Activated CD8-positive, alpha-beta memory T cell treated with anti-CD3 and anti-CD28 coated beads, Interleukin-2, amount 50 U/mL, for 4 hours (primary cell): ENCODE measurements around the gene APOBEC4.

Experiments
- DNase-seq: peaks from one replicate; pipeline ENCODE4 v3.0.0-alpha.2; 2020

APOBEC4 gene

GRCh38 chr1:183600136-183600535 is 53.0 kb downstream of the APOBEC4 start:
- DNase-seq = no peak

DNA sequence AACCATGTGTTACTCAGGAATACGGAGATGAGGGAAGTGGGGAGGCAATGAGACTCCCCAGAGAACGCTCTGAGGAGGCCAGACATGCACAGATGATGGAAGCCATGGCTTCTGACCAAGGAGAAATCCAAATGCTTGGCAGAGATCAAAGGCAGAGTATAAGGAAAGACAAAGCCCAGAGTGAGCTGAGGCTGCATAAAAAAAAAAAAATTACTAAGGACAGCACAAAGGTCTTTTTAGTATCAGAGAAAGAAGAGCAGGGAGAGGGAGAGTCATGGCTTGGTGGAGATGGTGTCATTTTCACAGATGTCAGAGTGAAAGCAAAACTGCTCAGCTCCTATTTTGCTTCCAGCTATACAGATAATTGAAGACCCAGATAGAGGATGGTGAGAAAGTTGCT is 54.7 kb downstream of the APOBEC4 start:
- DNase-seq = no peak

- no peak for DNase-seq
These were observed 55.3 kb downstream of the APOBEC4 start for GRCh38 chr1:183597656-183598347.

DNA sequence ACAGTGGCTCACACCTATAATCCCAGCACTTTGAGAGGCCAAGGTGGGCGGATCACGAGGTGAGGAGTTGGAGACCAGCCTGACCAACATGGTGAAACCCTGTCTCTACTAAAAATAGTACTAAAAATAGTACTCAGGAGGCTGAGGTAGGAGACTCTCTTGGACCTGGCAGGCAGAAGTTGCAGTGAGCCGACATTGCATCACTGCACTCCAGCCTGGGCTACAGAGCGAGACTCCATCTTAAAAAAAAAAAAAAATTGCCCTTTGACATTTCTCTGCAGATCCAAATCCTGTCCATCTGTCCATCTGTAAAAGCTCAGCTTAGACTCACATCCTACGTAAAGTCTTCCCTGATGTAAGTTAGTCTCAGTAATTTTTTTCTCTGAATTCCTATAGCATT is 56.6 kb downstream of the APOBEC4 start:
- DNase-seq = no peak
